RPMI8226 (cell line): ENCODE data around the gene DCTN1.
A peak's percentile ranks its signal among the peaks of the same experiment; 100 is the strongest.

Experiments used
- DNase-seq: peaks from one replicate; pipeline ENCODE4 v3.0.0-alpha.2; 2015

The DCTN1 gene

DNA sequence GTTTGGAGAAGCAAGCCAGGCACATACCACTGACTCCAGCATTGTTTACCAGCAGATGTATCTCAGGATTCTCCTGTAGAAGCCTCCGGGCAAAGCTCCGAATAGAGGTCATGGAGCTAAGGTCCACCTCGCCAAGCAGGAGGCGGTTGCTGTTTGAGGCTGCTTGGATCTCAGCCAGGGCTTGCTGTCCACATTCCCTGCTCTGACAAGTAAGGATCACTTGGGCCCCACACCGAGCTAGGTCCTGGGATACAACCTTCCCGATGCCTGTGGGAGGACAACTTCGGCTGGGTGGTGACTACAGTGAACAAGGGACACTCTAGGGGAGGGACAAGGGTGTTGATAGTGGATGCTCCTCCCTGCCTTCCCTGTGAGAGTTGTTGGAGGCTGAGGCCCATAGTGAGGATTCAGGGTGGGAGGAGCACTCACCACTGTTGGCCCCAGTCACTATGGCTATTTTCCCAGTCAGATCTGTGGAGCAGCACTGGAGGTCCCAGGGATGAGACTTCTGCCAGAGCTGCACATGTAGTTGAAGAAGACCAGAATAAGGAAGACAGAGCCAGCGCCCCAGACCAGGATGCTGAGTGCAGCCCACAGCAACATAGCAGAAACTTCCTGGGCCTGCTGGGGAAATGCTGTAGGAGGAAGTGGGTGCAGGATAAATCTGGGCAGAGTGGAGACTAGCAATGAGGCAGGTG lies 33.0 kb upstream of the DCTN1 start:
- DNase-seq, result no peak

- DNase-seq, result no peak
Observed at GRCh38 chr2:74407682-74408081, 27.6 kb upstream of the DCTN1 start.

DNA sequence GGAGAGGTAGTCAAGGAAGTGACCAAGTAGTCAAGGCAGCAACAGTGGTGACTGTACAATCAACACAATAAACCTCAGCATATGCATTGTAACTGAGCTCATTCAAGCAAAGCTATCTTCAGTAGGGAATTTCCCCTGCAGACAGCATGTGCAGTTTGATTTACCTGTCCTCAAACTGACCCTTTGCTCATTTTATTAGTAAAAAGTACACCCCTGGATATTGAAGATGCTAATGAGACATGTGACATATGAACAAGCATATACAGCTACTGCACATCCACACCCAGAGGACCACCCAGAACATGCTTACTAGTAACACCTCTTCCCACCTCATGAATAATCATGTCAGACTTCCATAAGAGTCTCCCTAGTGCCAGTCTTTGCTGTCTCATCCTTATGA lies 25.9 kb upstream of the DCTN1 start:
- DNase-seq, result peak; percentile 23

DNA sequence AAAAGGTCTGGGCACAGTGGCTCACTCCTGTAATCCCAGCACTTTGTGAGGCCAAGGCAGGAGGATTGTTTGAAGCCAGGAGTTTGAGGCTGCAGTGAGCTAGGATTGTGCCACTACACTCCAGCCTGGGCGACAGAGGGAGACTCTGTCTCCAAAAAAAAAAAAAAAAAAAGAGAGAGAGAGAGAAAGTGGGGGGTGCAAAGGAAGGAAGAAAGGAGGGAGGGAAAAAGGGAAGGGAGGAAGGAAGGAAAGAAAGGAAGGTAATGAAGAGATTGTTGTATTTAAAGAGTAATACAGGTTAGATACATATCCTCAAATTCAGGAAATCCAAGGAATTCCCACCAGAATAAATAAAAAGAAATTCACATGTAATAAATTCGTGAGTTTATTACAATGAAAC lies 21.8 kb upstream of the DCTN1 start:
- DNase-seq, result no peak

DNA sequence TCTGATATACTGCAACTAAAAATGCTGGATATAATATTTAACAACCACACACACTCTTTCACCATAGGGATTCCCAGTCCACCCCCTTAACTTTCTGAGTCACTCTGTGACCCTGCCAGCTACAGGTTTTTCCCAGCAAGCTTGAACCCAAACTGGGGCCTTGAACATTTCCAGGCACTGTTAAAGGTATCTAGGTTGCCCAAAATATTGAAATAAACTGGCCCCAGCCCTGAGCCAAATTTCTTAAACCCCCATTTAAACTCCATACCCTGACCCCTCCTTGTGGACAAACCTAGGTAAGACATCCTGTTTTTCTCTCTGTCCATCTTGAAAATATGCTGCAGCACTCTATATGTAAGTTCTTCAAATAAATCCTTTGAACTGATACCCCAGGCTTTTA lies 19.7 kb upstream of the DCTN1 start:
- DNase-seq, result peak; percentile 41

DNA sequence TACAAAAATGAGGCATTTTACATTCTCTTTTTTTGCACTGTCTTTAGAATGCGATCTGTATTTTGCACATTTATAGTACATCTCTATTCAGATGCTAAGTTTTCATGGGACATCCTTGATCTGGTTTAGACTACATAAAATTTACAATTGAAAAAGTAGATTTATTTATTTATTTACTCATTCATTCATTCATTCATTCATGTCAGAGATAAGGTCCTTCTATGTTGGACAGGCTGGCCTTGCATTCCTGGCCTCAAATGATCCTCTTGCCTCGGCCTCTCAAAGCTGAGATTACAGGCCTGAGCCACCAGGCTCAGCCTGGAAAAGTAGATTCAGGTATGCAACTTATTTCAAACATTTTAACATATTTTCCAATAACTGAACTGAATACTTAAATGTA lies 16.0 kb upstream of the DCTN1 start:
- DNase-seq, result no peak

DNA sequence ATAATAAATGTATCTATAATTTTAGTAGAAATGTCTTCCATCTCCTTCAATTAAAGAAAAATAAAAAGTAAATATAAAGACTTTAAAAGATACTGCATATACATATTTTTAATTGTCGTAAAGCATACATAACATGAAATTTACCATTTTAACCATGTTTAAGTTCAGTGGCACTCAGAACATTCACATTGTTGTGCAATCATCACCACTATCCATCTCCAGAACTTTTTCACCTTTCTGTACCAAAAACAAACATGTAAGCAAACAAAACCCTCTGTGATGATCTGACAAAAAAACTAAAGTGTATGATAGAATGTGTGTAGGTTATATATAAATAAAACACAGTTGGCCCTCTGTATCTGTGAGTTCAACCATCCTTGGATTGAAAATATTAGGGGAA lies 13.4 kb upstream of the DCTN1 start:
- no peak for DNase-seq

DNA sequence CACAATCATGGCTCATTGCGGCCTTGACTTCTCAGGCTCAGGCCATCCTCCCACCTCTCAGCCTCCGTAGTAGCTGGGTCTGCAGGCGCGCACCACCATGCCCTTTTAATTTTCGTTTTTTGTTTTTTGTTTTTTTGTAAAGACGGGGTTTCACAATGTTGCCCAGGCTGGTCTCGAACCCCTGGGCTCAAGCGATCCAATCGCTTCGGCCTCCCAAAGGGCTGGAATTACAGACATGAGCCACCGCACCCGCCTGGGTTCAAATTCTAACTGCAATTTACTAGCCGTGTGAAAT lies 12.3 kb upstream of the DCTN1 start:
- no peak for DNase-seq

- peak; percentile 94 for DNase-seq
Observed at GRCh38 chr2:74391580-74392448, 11.7 kb upstream of the DCTN1 start.

DNA sequence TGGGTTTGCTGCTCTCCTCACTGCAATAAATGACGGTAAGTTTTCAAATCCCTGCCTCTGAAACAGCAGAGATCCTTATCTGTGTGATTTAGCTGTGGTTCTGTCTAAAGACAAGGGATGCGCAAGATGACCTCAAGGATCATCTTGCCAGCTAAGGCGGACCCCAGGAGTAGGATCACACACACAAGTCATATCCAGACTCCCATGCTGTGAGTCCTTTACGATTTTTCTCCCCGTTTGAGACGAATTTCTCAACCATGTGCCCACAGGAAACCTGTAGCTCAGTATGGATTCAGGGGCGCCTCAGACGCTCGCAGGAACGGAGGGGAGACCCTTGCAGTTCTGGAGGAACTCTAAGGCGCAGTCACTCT lies 11.1 kb upstream of the DCTN1 start:
- peak; percentile 23 for DNase-seq

GRCh38 chr2:74390606-74391005 lies 10.5 kb upstream of the DCTN1 start:
- DNase-seq, result no peak

DNA sequence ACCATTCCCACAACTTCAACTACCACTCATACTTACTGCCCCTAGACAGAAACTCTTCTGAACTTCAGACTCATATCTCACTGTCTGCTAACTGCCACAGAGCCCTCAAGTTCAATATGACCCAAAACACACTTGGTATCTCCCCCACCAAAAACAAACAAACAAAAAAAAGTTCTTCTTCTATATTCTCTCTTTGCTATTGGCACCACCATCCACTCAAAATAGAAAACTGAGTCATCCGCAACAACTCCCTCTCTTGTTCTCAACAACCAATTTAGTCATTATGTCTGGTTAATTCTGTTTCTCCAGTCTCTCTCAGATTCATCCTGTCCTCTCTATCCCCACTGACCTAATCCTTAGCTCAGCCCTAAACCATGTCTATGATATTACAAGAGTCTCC lies 7.2 kb upstream of the DCTN1 start:
- no peak for DNase-seq

- no peak for DNase-seq
Observed at GRCh38 chr2:74385396-74385795, 5.3 kb upstream of the DCTN1 start.

DNA sequence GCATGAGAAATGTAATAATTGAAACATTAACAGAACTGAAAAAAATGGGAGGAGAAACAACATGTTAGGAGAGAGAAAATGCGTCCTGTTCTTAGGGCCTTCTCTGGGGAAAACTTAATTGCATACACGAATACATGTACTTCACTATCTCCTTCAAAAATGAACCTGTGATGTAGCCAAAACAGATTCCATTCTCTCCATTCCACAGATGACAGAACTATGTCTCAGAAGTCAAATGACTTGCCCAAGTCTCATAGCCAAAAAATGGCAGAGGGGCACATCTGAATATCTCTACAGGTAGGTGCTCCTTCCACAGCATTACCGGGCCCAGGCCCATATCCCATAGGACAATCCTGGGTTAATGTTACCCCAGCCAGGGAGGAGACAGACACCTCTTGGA lies 3.9 kb upstream of the DCTN1 start:
- DNase-seq, result no peak

DNA sequence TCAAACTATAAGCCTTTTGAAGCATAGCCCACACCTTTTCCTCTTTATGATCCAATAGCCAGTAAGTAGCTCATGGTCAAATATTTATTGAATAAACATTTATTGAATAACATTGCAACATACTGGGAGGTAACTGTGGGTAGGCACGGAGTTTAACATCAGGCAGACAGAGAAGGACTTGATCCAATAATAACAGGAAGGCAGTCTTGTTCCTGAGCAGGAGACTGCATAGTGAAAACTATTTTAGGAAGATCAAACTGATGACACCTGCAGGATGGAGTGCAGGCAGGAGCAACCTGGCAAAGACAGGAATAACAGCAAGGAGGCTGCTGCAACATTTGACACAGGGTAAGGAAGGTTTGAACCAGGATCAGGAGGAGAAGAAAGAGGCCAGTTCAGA lies 3.1 kb upstream of the DCTN1 start:
- DNase-seq, result no peak

DNA sequence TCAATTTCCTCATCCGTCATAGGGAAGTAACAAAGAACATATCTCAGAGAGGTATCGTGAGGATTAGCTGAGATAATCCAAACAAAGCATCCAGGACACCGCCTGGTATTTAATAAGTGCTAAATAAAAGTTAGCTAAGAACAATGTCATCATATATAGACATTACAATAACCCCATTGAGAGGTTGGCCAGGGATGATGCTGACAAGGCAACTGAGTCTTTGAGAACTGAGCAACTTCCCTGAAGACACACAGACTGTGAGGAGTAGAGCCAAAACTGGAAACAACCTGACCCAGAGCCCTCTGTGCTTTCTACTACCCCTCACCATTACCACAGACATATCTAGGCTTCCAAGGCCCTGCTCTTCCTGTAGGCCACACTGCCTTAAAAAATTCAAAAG lies 1.6 kb upstream of the DCTN1 start:
- no peak for DNase-seq

GRCh38 chr2:74378007-74378406 lies 2.1 kb downstream of the DCTN1 start:
- no peak for DNase-seq

DNA sequence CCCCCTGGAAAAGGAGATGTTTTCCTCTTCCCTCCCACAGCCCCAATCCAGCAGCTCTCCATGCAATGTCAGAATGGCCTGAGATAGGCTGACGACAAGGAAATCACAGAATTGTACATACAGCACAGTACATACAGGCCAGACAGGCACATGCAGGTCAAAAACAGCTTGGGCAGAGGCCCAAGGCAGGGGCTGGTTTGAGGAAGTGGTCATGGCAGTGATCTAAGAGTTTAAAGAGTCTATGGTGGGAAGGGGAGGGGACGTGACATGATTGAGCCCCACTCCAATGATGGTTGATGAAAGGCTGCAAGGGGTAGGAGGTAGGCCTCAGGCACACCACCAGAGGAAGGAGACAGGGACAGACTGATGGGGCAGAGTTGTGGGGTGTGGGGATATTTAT lies 4.3 kb downstream of the DCTN1 start:
- DNase-seq, result no peak

- DNase-seq, result no peak
Observed at GRCh38 chr2:74374509-74375205, 5.5 kb downstream of the DCTN1 start.

- DNase-seq, result no peak
Observed at GRCh38 chr2:74373985-74374384, 6.1 kb downstream of the DCTN1 start.

DNA sequence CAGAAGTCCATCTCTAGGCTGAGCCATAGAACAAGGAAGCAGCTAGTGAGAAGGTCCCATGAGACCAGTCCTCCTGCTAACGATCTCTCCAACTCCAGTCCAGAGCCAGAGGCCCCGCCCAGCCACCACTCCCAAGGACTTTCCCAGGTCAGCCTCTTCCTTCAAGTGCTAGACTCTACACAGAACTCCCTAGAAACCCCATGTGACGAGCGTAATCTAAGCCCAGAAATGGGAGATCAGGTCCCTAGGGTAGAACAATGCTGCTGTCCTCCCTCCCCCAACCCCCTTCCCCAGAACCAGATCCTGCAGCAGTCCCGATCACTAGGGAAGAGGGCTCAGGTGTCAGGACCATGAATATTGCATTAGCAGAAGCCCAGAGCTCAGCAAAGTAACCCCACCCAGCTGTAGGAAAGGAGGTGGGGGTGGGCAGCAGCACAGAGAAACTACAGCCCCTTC lies 6.9 kb downstream of the DCTN1 start:
- no peak for DNase-seq

DNA sequence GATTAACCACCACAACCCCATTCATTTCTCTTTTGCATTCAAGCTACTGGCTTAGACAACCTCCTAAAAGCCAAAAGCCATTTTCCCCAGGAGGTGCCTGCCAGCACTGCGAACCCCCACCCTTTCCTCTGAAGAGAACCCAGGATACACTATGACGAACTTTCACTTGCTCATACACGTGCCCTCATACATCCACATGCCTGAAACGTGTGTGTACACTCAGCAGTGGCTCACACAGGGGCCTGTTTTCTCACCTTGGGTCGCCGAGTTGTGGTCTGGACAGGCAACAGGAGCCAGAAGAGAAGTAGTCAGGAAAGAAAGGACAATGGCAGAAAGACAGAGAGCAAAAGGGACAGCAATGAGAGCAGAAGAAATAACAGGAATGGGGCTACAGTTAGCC lies 7.4 kb downstream of the DCTN1 start:
- no peak for DNase-seq

GRCh38 chr2:74371421-74371820 lies 8.7 kb downstream of the DCTN1 start:
- DNase-seq, result no peak

GRCh38 chr2:74369976-74370375 lies 10.1 kb downstream of the DCTN1 start:
- DNase-seq, result no peak
